ENCODE data around the gene ADARB2.

ADARB2 gene

GRCh38 chr10:1560535-1561192 is 176.7 kb downstream of the ADARB2 start:
- no peak for DNase-seq

- DNase-seq, result no peak
These were observed 177.6 kb downstream of the ADARB2 start for GRCh38 chr10:1559761-1560160.

- DNase-seq, result no peak
These were observed 178.0 kb downstream of the ADARB2 start for GRCh38 chr10:1559311-1559710.

DNA sequence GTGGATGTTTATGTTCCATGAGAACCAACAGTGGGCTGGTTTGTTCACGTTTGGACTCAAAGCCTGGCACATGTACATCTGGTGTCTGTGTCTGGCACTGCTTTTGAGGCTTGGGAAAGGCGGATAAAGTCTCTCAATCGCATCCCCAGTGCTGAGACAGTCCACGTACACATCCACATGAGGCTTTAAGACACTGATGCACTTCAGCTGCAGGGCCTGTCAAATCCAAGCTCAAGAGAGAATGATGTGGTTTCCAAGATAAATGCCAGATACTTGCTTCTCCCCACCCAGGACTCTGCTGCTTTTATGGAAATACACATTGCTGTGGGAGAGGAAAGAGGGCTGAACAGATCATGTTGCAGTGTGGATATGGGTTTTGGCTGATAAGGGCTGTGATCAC is 178.4 kb downstream of the ADARB2 start:
- no peak for DNase-seq

GRCh38 chr10:1557081-1557480 is 180.2 kb downstream of the ADARB2 start:
- no peak for DNase-seq

GRCh38 chr10:1556496-1556895 is 180.8 kb downstream of the ADARB2 start:
- no peak for DNase-seq

DNA sequence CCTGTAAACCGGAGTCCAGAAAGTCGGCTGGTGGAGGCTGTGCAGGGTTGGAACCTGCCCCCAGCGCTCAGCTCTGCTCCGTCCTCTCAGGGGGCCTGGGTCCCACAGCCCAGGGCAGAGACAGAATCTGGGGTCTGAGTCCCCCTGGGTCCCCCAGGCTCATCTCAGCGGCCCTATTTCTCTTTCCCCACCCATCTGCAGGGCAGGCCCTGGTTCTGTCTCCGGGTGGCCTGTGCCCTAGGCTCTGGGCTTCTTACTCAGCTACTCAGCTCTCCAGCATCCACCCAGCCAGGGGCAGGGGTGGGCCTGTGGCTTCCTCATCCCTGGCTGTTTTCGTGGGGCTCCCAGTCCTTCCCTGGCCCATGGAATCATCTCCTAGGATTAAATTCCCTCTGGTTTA is 183.4 kb downstream of the ADARB2 start:
- DNase-seq, result no peak

DNA sequence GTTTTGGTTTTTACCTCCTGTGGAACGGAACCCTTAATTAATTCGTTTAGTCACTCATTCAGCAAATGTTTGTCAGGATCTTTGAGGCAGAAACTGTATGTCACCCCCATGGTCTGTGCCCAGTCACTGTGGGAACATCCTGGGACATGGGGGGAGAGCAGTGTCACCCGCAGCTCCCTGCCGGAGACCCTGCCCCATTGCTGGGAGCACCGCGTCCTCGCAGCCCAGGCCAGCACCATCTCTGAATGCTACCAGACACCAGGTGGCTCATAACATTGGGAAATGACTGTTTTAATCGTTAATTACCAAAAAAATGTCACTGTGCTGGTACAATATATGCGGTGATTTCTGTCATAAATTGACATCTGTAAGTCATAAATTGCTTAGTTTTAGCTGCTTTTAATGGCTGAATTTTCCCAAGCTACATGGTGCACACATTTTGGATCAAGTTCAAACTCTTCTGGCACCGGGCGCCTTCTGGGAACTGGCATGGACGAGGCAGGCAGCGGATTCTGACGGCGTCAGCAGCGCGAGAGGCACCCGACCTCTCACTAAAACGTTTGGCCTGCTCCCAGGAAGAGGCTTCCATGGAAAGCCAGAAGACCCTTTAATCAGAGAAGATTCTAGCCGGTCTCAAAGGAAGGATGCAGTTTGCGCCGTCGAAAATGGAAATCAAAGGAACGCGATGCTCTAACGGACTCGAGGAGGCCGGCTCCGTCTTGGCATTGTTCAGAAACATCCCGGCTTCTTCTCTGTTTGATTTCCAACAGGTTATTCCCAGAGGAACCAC is 184.2 kb downstream of the ADARB2 start:
- DNase-seq, result no peak

GRCh38 chr10:1552406-1552805 is 184.9 kb downstream of the ADARB2 start:
- no peak for DNase-seq

GRCh38 chr10:1551636-1552338 is 185.5 kb downstream of the ADARB2 start:
- no peak for DNase-seq

DNA sequence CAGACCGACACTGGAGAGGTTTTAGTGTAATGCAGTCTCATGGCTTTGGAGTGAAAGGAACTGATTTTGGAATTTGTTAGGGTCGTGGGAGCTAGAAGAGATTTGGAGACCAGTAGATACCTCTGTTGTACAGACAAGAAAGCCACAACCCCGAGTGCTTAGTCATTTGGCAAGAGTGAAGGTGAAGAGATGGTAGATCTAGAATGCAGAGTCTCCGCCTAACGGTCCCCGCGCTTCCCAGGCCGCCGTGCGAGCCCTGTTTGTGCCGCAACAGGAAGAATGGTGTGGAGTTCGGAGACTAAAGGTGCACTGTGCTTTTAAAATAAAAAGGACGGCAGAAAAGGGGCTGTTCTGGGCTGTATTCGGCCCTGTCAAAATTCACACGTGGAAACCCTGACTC is 186.7 kb downstream of the ADARB2 start:
- DNase-seq, result no peak

DNA sequence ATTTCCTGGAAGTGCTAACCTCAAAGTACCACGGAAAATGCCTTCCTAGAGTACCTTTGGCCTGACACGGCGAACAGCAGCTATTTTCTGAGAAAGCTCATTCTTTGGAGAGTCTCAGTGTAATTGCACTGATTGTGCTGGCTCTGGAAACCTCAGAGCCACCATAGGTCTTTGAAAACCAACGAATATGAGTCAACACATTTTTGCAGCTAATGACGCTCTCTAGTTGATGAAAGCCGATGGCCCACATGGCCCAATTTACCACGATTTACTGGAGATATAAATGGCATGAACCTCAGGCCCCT is 187.1 kb downstream of the ADARB2 start:
- DNase-seq, result no peak

- DNase-seq, result no peak
These were observed 187.6 kb downstream of the ADARB2 start for GRCh38 chr10:1549591-1550290.

- no peak for DNase-seq
These were observed 188.7 kb downstream of the ADARB2 start for GRCh38 chr10:1548596-1548995.

GRCh38 chr10:1548146-1548545 is 189.2 kb downstream of the ADARB2 start:
- DNase-seq, result no peak

DNA sequence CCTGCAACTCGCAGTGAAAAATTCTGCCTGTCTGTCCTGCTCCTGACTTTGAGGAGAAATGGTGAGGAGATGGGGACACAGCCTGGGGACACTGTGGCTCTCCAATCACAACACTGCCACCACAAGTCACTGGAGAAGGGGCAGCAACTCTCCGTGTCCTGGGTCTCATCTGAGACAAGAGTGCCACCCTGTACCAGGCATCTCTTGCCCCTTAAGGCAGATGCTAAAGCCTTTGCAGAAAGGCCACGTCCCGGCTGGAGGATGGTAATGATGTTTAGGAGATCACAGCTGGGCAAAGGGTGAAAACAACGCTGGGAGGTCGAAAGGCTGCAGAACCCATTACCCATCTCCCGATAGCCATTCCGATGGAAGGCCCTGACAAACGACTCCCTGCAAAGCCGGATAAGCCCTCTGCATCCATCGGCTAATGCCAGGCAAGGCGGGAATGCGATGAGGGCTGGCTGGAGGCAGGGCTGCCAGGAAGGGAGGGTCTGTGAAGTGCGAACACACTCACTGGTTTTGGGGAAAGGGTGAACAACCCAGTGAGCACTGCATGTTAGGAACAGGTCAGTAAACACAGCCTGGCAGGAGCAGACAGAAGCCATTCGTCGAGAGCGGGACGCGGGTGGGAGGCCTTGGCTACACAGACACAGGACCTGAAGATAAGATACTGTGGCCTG is 190.8 kb downstream of the ADARB2 start:
- DNase-seq, result no peak

DNA sequence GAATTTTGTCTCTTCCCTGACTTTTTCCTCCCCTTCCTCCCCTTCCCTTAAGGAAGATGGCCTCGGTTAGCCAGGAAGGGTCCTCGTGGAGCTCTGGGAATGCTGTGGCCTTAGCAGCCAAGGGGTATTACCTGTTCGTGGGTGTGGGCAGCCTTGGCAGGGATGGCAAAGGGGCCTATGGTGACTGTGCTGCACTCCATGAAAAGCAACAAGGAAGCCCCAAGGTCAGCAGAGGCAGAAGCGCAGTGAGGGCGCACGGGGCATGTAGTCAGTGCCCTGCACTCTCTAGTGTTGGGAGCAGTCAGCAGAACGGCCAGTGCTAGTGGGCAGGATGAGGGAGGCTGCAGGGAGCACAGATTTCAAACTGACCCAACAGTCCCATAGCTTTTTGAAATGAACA is 191.8 kb downstream of the ADARB2 start:
- DNase-seq, result no peak

DNA sequence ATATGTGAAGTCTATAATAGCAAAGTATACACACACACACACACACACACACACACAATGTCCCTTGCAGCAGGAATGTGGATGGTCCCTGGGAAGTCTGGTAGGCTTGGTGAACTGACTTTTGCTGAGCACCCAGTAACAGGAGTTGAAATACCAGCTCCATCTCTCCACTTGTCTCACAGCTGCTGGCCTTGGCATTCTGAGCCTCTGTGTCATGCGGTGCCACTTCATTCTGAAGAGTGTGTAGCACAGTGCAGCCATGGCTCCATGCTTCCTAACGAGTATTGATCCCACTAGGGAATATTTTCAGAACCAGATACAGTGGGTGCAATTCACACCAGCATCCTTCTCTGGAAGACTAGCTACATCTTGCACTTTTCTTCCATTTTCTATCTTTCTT is 192.4 kb downstream of the ADARB2 start:
- DNase-seq, result no peak

- no peak for DNase-seq
These were observed 193.1 kb downstream of the ADARB2 start for GRCh38 chr10:1544209-1544673.

DNA sequence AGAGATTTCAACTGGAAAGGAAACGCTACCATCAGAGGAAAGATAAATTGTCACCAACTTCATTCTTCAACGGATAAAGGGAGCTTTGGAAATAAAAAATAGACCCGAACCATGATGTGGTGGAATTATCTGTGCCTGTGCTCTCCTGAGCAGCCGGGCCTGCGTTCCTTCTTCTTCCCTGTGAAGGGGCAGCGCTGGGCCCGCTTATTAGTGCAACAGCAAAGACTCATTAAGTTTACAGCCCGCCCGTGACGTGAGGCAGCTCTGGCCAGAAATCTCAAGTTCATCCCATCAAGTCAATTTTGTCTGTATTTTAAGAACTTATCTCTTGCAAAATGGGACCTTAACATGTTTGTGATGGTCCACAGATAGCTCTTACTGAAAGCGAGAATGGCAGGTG is 193.7 kb downstream of the ADARB2 start:
- no peak for DNase-seq

DNA sequence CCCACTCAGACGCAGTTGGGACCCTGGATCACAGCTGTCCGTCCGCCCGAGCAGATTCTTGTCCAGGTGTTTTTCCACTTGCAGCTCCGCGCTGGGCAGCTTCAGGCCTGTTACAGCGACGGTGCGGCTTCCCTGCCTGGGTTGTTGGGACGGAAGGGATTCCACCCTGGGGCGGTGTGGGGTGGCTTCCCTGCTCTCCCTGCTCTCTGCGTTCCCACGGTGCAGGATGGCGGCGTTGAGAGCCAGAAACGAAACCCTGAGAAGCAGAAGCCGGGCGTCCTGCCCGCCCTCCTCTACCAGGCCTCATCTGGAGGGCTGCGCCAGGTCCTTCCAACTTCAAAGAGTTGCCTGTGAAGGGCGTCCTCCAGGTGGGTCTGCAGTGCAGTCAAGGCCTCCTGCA is 194.4 kb downstream of the ADARB2 start:
- no peak for DNase-seq

DNA sequence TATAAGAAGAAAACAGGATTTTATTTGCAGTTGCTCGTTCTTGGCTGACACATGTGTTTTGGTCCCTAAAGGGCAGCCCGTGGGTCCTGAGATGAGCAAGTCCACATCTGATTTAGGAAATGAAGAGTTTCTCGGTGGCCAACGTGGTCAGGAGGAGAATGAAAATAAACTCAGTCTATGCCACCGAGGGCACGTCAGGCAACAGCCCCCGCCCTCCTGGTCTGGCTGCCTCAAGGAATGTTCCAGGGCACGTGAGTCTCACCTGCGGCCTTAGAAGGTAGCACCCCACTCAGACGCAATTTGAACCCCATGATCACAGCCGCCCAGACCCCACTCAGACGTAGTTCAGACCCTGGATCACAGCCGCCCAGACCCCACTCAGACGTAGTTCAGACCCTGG is 197.2 kb downstream of the ADARB2 start:
- no peak for DNase-seq

DNA sequence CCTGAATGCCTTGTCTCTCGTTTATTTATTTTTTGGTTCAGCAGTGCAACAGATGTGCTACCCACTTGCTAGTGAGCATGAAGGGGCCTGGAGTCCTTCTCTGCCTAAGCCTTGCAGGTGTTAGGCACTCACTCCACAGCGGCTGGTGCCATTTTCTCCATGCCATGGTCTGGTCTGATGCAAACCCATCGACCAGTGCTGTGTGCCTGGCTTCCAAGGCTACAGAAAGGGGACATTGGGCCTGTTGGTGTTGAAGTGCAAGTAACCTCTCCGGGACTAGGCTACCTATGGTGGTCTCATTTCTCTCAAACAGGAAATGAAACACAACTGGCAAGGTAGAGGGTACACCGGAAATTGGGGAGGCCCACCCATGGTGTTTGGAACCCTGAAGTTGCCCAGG is 198.1 kb downstream of the ADARB2 start:
- DNase-seq, result no peak
